H1 (cell line): ENCODE measurements around the gene ITPR1. TPM values are rescaled to one million over a fixed set of nuclear protein-coding genes. Genes with fewer than 3 reads are reported as not detected.

Source experiments
- EZH2 ChIP-seq: fragments of 200-600 bp; sonication (generic); IDR thresholded peaks from 2 replicates; pipeline ENCODE4 v1.7.1; 2012; ENCODE audit warnings: low read depth, mild to moderate bottlenecking, moderate library complexity, low read length, inconsistent platforms; ENCODE audit not compliant: severe bottlenecking
- POLR2A ChIP-seq, 2 experiments: IDR thresholded peaks; 1 replicate in 1 of 2; 2 replicates in 1 of 2; pipeline ENCODE4 v1.6.1; 2011; ENCODE audit warnings: low read depth in 2 of 2, low read length in 2 of 2, mild to moderate bottlenecking in 2 of 2; ENCODE audit errors: control extremely low read depth in 1 of 2
- RXRA ChIP-seq: IDR thresholded peaks from 2 replicates; pipeline ENCODE4 v1.6.1; 2011; ENCODE audit warnings: low read depth, mild to moderate bottlenecking, low read length, moderate library complexity; ENCODE audit not compliant: insufficient read depth
- SAP30 ChIP-seq: fragments of 300-600 bp; sonication (generic); IDR thresholded peaks from 2 replicates; pipeline ENCODE4 v1.7.1; 2012; ENCODE audit warnings: low read length, moderate library complexity, mild to moderate bottlenecking, inconsistent platforms; ENCODE audit not compliant: insufficient read depth, insufficient replicate concordance
- ZNF274 ChIP-seq: IDR thresholded peaks from 2 replicates; pipeline ENCODE4 v1.7.0; 2012; ENCODE audit warnings: low read length, borderline replicate concordance; ENCODE audit errors: extremely low read depth
- polyA plus RNA-seq, 7 experiments: library from polyadenylated mRNA; depleted of rRNA in 3 of 7; stranded (reverse) in 5 of 7; unstranded in 2 of 7; fragments of >200 nt in 5 of 7; fragments of 200-250 nt in 2 of 7; gene quantifications; 1 replicate in 5 of 7; 2 replicates in 1 of 7; 4 replicates in 1 of 7; pipeline versions ENCODE4 v1.2.1 to v1.2.3, GENCODE V29; 2011 to 2013; ENCODE audit warnings: missing spikeins in 2 of 7, mixed read lengths in 2 of 7
- total RNA-seq: library from RNA; stranded (reverse); fragmentation: NEBNext Ultra II Directional; extraction: Animal tissue kit (Norgen Biotek cat#: 25700); gene quantifications from 2 replicates; pipeline ENCODE4 v1.2.1, GENCODE V29; 2021
- TF ChIP-seq, protein P1 (sequence below): fragments of 300-600 bp; sonication (generic); IDR thresholded peaks from 2 replicates; pipeline ENCODE4 v1.7.1; 2012; ENCODE audit warnings: low read length, moderate library complexity, mild to moderate bottlenecking, inconsistent platforms; ENCODE audit not compliant: insufficient replicate concordance
- TF ChIP-seq, protein P2 (sequence below), 3 experiments: IDR thresholded peaks; 1 replicate in 2 of 3; 2 replicates in 1 of 3; pipeline versions ENCODE4 v1.5.1 to v1.6.1; 2011; ENCODE audit warnings: low read length in 3 of 3, mild to moderate bottlenecking in 3 of 3, inconsistent platforms in 2 of 3, low read depth in 1 of 3, moderate library complexity in 1 of 3; ENCODE audit not compliant: insufficient read depth in 1 of 3; ENCODE audit errors: control extremely low read depth in 1 of 3
- TF ChIP-seq, protein P3 (sequence below): IDR thresholded peaks from 2 replicates; pipeline ENCODE4 v1.6.1; 2011; ENCODE audit warnings: low read length, improper control_type of control experiment

The ITPR1 gene
- total and polyA plus RNA-seq, 2 of the 8 experiments (the other 6 are each of a cell fraction or from before 2014, with no cell fraction given): 2.5 to 16.3 TPM

DNA sequence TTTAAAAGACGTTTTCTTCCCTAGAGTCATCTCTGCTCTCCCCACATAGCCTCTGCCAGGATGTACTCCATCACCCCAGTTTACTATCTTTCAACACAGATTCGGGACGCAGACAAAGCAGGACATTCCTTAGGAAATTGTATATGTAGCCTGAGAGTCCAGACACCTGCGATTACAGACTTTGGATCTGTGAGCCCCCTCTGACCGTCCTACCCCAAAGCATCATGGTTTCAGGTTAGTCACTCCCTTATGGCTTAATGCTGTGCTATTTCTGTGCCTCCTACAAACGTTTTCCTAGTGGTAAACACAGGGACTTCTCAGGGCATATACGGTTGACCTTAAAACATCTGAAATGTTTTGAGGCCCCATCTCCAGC lies 252.1 kb downstream of the ITPR1 start (continued):
- TF ChIP-seq, protein P1, sequence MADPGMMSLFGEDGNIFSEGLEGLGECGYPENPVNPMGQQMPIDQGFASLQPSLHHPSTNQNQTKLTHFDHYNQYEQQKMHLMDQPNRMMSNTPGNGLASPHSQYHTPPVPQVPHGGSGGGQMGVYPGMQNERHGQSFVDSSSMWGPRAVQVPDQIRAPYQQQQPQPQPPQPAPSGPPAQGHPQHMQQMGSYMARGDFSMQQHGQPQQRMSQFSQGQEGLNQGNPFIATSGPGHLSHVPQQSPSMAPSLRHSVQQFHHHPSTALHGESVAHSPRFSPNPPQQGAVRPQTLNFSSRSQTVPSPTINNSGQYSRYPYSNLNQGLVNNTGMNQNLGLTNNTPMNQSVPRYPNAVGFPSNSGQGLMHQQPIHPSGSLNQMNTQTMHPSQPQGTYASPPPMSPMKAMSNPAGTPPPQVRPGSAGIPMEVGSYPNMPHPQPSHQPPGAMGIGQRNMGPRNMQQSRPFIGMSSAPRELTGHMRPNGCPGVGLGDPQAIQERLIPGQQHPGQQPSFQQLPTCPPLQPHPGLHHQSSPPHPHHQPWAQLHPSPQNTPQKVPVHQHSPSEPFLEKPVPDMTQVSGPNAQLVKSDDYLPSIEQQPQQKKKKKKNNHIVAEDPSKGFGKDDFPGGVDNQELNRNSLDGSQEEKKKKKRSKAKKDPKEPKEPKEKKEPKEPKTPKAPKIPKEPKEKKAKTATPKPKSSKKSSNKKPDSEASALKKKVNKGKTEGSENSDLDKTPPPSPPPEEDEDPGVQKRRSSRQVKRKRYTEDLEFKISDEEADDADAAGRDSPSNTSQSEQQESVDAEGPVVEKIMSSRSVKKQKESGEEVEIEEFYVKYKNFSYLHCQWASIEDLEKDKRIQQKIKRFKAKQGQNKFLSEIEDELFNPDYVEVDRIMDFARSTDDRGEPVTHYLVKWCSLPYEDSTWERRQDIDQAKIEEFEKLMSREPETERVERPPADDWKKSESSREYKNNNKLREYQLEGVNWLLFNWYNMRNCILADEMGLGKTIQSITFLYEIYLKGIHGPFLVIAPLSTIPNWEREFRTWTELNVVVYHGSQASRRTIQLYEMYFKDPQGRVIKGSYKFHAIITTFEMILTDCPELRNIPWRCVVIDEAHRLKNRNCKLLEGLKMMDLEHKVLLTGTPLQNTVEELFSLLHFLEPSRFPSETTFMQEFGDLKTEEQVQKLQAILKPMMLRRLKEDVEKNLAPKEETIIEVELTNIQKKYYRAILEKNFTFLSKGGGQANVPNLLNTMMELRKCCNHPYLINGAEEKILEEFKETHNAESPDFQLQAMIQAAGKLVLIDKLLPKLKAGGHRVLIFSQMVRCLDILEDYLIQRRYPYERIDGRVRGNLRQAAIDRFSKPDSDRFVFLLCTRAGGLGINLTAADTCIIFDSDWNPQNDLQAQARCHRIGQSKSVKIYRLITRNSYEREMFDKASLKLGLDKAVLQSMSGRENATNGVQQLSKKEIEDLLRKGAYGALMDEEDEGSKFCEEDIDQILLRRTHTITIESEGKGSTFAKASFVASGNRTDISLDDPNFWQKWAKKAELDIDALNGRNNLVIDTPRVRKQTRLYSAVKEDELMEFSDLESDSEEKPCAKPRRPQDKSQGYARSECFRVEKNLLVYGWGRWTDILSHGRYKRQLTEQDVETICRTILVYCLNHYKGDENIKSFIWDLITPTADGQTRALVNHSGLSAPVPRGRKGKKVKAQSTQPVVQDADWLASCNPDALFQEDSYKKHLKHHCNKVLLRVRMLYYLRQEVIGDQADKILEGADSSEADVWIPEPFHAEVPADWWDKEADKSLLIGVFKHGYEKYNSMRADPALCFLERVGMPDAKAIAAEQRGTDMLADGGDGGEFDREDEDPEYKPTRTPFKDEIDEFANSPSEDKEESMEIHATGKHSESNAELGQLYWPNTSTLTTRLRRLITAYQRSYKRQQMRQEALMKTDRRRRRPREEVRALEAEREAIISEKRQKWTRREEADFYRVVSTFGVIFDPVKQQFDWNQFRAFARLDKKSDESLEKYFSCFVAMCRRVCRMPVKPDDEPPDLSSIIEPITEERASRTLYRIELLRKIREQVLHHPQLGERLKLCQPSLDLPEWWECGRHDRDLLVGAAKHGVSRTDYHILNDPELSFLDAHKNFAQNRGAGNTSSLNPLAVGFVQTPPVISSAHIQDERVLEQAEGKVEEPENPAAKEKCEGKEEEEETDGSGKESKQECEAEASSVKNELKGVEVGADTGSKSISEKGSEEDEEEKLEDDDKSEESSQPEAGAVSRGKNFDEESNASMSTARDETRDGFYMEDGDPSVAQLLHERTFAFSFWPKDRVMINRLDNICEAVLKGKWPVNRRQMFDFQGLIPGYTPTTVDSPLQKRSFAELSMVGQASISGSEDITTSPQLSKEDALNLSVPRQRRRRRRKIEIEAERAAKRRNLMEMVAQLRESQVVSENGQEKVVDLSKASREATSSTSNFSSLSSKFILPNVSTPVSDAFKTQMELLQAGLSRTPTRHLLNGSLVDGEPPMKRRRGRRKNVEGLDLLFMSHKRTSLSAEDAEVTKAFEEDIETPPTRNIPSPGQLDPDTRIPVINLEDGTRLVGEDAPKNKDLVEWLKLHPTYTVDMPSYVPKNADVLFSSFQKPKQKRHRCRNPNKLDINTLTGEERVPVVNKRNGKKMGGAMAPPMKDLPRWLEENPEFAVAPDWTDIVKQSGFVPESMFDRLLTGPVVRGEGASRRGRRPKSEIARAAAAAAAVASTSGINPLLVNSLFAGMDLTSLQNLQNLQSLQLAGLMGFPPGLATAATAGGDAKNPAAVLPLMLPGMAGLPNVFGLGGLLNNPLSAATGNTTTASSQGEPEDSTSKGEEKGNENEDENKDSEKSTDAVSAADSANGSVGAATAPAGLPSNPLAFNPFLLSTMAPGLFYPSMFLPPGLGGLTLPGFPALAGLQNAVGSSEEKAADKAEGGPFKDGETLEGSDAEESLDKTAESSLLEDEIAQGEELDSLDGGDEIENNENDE: no peak
- TF ChIP-seq ZNF274 (no peak), SAP30 (no peak), RXRA (no peak), EZH2 (no peak), POLR2A (IDR thresholded peaks at IDR 0.05; ENCODE audit: control extremely low read depth in 1 of 2, low read depth in 2 of 2, low read length in 2 of 2) (no peak)
- TF ChIP-seq, protein P2, sequence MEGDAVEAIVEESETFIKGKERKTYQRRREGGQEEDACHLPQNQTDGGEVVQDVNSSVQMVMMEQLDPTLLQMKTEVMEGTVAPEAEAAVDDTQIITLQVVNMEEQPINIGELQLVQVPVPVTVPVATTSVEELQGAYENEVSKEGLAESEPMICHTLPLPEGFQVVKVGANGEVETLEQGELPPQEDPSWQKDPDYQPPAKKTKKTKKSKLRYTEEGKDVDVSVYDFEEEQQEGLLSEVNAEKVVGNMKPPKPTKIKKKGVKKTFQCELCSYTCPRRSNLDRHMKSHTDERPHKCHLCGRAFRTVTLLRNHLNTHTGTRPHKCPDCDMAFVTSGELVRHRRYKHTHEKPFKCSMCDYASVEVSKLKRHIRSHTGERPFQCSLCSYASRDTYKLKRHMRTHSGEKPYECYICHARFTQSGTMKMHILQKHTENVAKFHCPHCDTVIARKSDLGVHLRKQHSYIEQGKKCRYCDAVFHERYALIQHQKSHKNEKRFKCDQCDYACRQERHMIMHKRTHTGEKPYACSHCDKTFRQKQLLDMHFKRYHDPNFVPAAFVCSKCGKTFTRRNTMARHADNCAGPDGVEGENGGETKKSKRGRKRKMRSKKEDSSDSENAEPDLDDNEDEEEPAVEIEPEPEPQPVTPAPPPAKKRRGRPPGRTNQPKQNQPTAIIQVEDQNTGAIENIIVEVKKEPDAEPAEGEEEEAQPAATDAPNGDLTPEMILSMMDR (IDR thresholded peaks at IDR 0.05; ENCODE audit: control extremely low read depth in 1 of 3, insufficient read depth in 1 of 3, low read depth in 1 of 3, low read length in 3 of 3): no peak
- TF ChIP-seq, protein P3, sequence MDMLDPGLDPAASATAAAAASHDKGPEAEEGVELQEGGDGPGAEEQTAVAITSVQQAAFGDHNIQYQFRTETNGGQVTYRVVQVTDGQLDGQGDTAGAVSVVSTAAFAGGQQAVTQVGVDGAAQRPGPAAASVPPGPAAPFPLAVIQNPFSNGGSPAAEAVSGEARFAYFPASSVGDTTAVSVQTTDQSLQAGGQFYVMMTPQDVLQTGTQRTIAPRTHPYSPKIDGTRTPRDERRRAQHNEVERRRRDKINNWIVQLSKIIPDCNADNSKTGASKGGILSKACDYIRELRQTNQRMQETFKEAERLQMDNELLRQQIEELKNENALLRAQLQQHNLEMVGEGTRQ: no peak
